Breast epithelium (tissue), 3 donors: ENCODE data around the gene SHISA2.

ENCODE experiments used
- CTCF ChIP-seq, 3 donors: fragments of 450-650 bp; IDR thresholded peaks; one replicate each; pipeline ENCODE4 v1.5.1; 2016 to 2017; ENCODE audit warnings: antibody characterized with exemption in 3 of 3, mild to moderate bottlenecking in 3 of 3, moderate library complexity in 3 of 3
- POLR2A ChIP-seq: fragments of 450-650 bp; IDR thresholded peaks from one replicate; pipeline ENCODE4 v1.6.1; 2016; ENCODE audit warnings: antibody characterized with exemption, mild to moderate bottlenecking, moderate library complexity
- POLR2AphosphoS5 ChIP-seq, 3 donors: sonication (generic); formaldehyde crosslinking; IDR thresholded peaks; one replicate each; pipeline ENCODE4 v1.6.1; 2017; ENCODE audit warnings: antibody characterized with exemption in 3 of 3

GRCh38 chr13:26025196-26025595 is 26.6 kb downstream of the SHISA2 start:
- TF ChIP-seq CTCF (IDR thresholded peaks at IDR 0.05) (no peak), POLR2A (no peak), POLR2AphosphoS5 (IDR thresholded peaks at IDR 0.05) (no peak)
